ENCODE measurements around the gene CTU2. TPM values are rescaled to one million over a fixed set of nuclear protein-coding genes. Genes with fewer than 3 reads are reported as not detected.

Gene CTU2
- total RNA-seq, 1 experiment from 2014 or later = 52.4 TPM

DNA sequence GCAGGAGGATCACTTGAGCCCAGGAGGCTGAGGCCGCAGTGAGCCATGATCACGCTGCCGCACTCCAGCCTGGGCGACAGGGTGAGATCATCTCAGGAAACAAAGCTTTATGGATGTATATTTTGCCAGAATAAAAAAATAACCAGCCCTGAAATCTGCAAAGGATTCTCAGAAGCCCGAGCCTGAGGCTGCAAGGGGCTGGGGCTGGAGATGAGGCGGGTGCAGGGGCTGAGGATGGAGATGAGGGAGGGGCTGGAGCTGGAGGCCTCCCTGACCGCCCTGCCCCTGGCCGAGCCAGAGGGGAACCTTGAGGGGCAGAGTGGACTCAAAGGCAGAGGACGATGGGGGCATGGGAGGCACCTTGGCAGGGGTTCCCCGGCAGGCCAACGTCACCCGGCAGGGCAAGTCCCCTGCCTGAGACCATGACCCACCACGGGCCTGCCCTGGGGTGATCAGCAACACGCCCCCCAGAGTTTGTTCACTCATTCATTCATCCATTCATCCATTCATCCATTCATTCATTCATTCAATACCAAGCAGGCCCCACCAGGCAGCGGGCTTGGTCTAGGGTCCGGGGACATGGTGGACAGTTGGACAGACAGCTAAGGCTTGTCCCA is 46.2 kb downstream of the CTU2 start:
- ChIA-PET POLR2A (no interaction called here), CTCF (interaction anchor here (1.1 to 9.0 kb wide), 3 partner anchors 14 to 32 kb away, joined by 4 to 185 read pairs (median 115); no protein-coding TSS in a partner anchor)
- TF ChIP-seq, protein P1, sequence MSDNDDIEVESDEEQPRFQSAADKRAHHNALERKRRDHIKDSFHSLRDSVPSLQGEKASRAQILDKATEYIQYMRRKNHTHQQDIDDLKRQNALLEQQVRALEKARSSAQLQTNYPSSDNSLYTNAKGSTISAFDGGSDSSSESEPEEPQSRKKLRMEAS (CRISPR knock-in tag; IDR thresholded peaks at IDR 0.05) = no peak
- TF ChIP-seq TEAD4 (CRISPR knock-in tag; IDR thresholded peaks at IDR 0.05) (no peak), FOXJ3 (CRISPR knock-in tag; IDR thresholded peaks at IDR 0.05; ENCODE audit: borderline replicate concordance) (no peak), ZNF232 (CRISPR knock-in tag; IDR thresholded peaks at IDR 0.05) (no peak), GABPB1 (CRISPR knock-in tag; IDR thresholded peaks at IDR 0.05) (no peak)
- TF ChIP-seq, protein P2, sequence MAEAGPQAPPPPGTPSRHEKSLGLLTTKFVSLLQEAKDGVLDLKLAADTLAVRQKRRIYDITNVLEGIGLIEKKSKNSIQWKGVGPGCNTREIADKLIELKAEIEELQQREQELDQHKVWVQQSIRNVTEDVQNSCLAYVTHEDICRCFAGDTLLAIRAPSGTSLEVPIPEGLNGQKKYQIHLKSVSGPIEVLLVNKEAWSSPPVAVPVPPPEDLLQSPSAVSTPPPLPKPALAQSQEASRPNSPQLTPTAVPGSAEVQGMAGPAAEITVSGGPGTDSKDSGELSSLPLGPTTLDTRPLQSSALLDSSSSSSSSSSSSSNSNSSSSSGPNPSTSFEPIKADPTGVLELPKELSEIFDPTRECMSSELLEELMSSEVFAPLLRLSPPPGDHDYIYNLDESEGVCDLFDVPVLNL (CRISPR knock-in tag; IDR thresholded peaks at IDR 0.05; ENCODE audit: borderline replicate concordance, low read depth) = no peak
- TF ChIP-seq, protein P3, sequence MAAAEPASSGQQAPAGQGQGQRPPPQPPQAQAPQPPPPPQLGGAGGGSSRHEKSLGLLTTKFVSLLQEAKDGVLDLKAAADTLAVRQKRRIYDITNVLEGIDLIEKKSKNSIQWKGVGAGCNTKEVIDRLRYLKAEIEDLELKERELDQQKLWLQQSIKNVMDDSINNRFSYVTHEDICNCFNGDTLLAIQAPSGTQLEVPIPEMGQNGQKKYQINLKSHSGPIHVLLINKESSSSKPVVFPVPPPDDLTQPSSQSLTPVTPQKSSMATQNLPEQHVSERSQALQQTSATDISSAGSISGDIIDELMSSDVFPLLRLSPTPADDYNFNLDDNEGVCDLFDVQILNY (CRISPR knock-in tag; IDR thresholded peaks at IDR 0.05) = no peak
- H3K4me3 Mint-ChIP-seq = no peak overlapping the region
- H3K27me3 Mint-ChIP-seq (ENCODE audit: low read depth) = no peaks in the 10 kb centered on the region
- peaks cover 14% of the 10 kb centered on the region for H3K4me1 Mint-ChIP-seq
- no peaks in the 10 kb centered on the region for H3K9me3 Mint-ChIP-seq
- no peak for ATAC-seq
- H3K27ac Mint-ChIP-seq = no peak overlapping the region
- H3K36me3 Mint-ChIP-seq = no peaks in the 10 kb centered on the region
- no peak for DNase-seq (ENCODE audit: low spot score)

DNA sequence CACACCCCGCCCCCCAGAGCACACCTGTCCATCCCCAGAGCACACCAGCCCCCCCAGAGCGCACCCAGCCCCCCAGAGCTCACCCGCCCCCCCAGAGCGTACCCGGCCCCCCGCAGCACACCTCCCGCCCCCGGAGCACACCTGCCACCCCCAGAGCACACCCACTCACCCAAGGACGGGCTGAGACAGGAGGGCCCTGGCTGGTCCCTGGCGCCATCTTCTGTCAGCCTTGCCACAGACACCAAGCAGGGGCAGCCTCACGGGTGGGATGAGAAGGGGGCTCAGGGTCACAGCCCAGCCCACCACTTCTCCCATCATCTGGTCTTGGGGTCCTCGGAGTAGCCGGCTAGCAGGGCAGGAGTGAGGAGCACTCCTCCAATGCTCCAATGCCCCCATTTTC is 46.9 kb downstream of the CTU2 start:
- POLR2A ChIA-PET = interaction anchor here (2.8 kb wide), 1 partner anchor 10 kb away, joined by 10 read pairs; no protein-coding TSS in a partner anchor
- H3K4me1 Mint-ChIP-seq = peaks cover 14% of the 10 kb centered on the region
- H3K27ac Mint-ChIP-seq = peak overlapping the region; percentile 68; the same call in 1 of the 2 replicates
- H3K36me3 Mint-ChIP-seq = no peaks in the 10 kb centered on the region
- CTCF ChIA-PET = interaction anchor here (0.9 to 9.0 kb wide), 5 partner anchors 8 to 105 kb away, joined by 3 to 185 read pairs (median 81); no protein-coding TSS in a partner anchor
- ATAC-seq (no peak), DNase-seq (ENCODE audit: low spot score) (no peak)
- TF ChIP-seq GTF2I (CRISPR knock-in tag; conservative IDR thresholded peaks at IDR 0.05) = no peak
- no peak for TF ChIP-seq ELF4 (CRISPR knock-in tag; IDR thresholded peaks at IDR 0.05; ENCODE audit: low read depth)
- H3K4me3 Mint-ChIP-seq = no peak overlapping the region
- H3K9me3 Mint-ChIP-seq = no peaks in the 10 kb centered on the region
- H3K27me3 Mint-ChIP-seq (ENCODE audit: low read depth) = no peaks in the 10 kb centered on the region

DNA sequence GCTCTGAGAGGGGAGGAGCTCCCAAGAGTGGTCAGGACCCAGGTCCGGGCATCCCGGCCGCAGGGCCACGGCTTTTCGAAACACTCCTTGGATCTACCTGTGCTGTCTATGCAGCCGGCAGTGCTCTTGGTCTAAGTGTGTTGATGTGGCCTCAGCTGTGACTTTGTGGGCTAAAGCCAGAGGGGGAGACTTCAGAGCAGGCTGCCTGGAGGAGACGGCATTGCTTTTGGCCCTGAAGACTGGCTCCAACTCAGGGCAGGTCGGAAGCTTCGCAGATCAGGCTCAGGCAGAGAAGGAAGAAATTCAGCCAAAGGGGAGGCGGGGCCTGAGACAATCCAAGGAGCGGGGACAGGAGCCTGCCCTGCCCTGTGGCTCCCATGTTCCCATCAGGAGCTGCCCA is 47.3 kb downstream of the CTU2 start:
- Mint-ChIP-seq H3K27ac (peak overlapping the region; percentile 68), H3K4me1 (peaks cover 14% of the 10 kb centered on the region), H3K36me3 (no peaks in the 10 kb centered on the region), H3K9me3 (no peaks in the 10 kb centered on the region), H3K4me3 (no peak overlapping the region), H3K27me3 (ENCODE audit: low read depth) (no peaks in the 10 kb centered on the region)
- ATAC-seq = peak; percentile 19
- ChIA-PET POLR2A (interaction anchor here (2.8 kb wide), 1 partner anchor 10 kb away, joined by 10 read pairs; no protein-coding TSS in a partner anchor), CTCF (interaction anchor here (0.9 to 9.0 kb wide), 7 partner anchors 8 to 104 kb away, joined by 3 to 185 read pairs (median 34); partner anchors contain the start of genes APRT and PIEZO1)
- no peak for DNase-seq (ENCODE audit: low spot score)
- TF ChIP-seq TEAD4 (CRISPR knock-in tag; IDR thresholded peaks at IDR 0.05) = no peak
- TF ChIP-seq ZNF232 (CRISPR knock-in tag; IDR thresholded peaks at IDR 0.05) = no peak
- no peak for TF ChIP-seq SP1 (CRISPR knock-in tag; conservative IDR thresholded peaks at IDR 0.05)
- no peak for TF ChIP-seq ZNF671 (CRISPR knock-in tag; IDR thresholded peaks at IDR 0.05)
- no peak for TF ChIP-seq PRRX2 (CRISPR knock-in tag; IDR thresholded peaks at IDR 0.05)
- TF ChIP-seq, protein P4, sequence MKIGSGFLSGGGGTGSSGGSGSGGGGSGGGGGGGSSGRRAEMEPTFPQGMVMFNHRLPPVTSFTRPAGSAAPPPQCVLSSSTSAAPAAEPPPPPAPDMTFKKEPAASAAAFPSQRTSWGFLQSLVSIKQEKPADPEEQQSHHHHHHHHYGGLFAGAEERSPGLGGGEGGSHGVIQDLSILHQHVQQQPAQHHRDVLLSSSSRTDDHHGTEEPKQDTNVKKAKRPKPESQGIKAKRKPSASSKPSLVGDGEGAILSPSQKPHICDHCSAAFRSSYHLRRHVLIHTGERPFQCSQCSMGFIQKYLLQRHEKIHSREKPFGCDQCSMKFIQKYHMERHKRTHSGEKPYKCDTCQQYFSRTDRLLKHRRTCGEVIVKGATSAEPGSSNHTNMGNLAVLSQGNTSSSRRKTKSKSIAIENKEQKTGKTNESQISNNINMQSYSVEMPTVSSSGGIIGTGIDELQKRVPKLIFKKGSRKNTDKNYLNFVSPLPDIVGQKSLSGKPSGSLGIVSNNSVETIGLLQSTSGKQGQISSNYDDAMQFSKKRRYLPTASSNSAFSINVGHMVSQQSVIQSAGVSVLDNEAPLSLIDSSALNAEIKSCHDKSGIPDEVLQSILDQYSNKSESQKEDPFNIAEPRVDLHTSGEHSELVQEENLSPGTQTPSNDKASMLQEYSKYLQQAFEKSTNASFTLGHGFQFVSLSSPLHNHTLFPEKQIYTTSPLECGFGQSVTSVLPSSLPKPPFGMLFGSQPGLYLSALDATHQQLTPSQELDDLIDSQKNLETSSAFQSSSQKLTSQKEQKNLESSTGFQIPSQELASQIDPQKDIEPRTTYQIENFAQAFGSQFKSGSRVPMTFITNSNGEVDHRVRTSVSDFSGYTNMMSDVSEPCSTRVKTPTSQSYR (CRISPR knock-in tag; IDR thresholded peaks at IDR 0.05) = no peak
- TF ChIP-seq CBFB (CRISPR knock-in tag; IDR thresholded peaks at IDR 0.05; ENCODE audit: low read depth) = no peak
- no peak for TF ChIP-seq CREB1 (CRISPR knock-in tag; IDR thresholded peaks at IDR 0.05)
- TF ChIP-seq, protein P5, sequence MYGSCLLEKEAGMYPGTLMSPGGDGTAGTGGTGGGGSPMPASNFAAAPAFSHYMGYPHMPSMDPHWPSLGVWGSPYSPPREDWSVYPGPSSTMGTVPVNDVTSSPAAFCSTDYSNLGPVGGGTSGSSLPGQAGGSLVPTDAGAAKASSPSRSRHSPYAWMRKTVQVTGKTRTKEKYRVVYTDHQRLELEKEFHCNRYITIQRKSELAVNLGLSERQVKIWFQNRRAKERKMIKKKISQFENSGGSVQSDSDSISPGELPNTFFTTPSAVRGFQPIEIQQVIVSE (CRISPR knock-in tag; IDR thresholded peaks at IDR 0.05; ENCODE audit: borderline replicate concordance) = no peak
- TF ChIP-seq FOXK1 (CRISPR knock-in tag; IDR thresholded peaks at IDR 0.05) = no peak
- TF ChIP-seq, protein P6, sequence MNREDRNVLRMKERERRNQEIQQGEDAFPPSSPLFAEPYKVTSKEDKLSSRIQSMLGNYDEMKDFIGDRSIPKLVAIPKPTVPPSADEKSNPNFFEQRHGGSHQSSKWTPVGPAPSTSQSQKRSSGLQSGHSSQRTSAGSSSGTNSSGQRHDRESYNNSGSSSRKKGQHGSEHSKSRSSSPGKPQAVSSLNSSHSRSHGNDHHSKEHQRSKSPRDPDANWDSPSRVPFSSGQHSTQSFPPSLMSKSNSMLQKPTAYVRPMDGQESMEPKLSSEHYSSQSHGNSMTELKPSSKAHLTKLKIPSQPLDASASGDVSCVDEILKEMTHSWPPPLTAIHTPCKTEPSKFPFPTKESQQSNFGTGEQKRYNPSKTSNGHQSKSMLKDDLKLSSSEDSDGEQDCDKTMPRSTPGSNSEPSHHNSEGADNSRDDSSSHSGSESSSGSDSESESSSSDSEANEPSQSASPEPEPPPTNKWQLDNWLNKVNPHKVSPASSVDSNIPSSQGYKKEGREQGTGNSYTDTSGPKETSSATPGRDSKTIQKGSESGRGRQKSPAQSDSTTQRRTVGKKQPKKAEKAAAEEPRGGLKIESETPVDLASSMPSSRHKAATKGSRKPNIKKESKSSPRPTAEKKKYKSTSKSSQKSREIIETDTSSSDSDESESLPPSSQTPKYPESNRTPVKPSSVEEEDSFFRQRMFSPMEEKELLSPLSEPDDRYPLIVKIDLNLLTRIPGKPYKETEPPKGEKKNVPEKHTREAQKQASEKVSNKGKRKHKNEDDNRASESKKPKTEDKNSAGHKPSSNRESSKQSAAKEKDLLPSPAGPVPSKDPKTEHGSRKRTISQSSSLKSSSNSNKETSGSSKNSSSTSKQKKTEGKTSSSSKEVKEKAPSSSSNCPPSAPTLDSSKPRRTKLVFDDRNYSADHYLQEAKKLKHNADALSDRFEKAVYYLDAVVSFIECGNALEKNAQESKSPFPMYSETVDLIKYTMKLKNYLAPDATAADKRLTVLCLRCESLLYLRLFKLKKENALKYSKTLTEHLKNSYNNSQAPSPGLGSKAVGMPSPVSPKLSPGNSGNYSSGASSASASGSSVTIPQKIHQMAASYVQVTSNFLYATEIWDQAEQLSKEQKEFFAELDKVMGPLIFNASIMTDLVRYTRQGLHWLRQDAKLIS (CRISPR knock-in tag; IDR thresholded peaks at IDR 0.05; ENCODE audit: borderline replicate concordance) = no peak
